Measurements from ENCODE around the gene MMP7.

MMP7 gene

GRCh38 chr11:102546923-102547471, 16.4 kb upstream of the MMP7 start:
- Histone ChIP-seq H4K20me1 (ENCODE audit: control insufficient read depth, insufficient read depth, low read depth, low read length) (no peaks in the 10 kb centered on the region), H3F3A (ENCODE audit: control insufficient read depth, insufficient read depth) (0 out of 2 replicates have a peak, but pooled peaks cover 3% of the 10 kb centered on the region), H3K4me1 (ENCODE audit: control insufficient read depth, low read length) (peaks cover 63% of the 10 kb centered on the region), H3K27me3 (ENCODE audit: control insufficient read depth, low read length) (no peaks in the 10 kb centered on the region), H3K27ac (ENCODE audit: low read depth, low read length) (peak overlapping the region; percentile 60), H3K9me2 (replicated peaks; ENCODE audit: control insufficient read depth, low read length) (no peaks in the 10 kb centered on the region), H3K9me3 (ENCODE audit: control insufficient read depth, insufficient read depth, low read length) (0 out of 2 replicates have a peak, but pooled peaks cover 3% of the 10 kb centered on the region), H3K4me2 (ENCODE audit: low read length) (peak overlapping the region; percentile 57), H3K79me2 (ENCODE audit: control insufficient read depth, low read length) (no peaks in the 10 kb centered on the region), H3K36me3 (ENCODE audit: control insufficient read depth, low read length) (no peaks in the 10 kb centered on the region), H3K4me3 (ENCODE audit: low read length) (peak overlapping the region; percentile 4; the same call in 1 of the 2 replicates)
- no peak for TF ChIP-seq CTCF (IDR thresholded peaks at IDR 0.05; ENCODE audit: low read depth, low read length, poor library complexity, severe bottlenecking)
- TF ChIP-seq EZH2phosphoT487 (IDR thresholded peaks at IDR 0.05; ENCODE audit: borderline replicate concordance, low read length) = no peak

- H3K9me2 ChIP-seq (replicated peaks; ENCODE audit: control insufficient read depth, low read length) = no peaks in the 10 kb centered on the region
- no peaks in the 10 kb centered on the region for H3K36me3 ChIP-seq (ENCODE audit: control insufficient read depth, low read length)
- no peaks in the 10 kb centered on the region for H3K79me2 ChIP-seq (ENCODE audit: control insufficient read depth, low read length)
- H3F3A ChIP-seq (ENCODE audit: control insufficient read depth, insufficient read depth) = 0 out of 2 replicates have a peak, but pooled peaks cover 3% of the 10 kb centered on the region
- H3K27me3 ChIP-seq (ENCODE audit: control insufficient read depth, low read length) = no peaks in the 10 kb centered on the region
- H3K4me1 ChIP-seq (ENCODE audit: control insufficient read depth, low read length) = peaks cover 57% of the 10 kb centered on the region
- H3K4me2 ChIP-seq (ENCODE audit: low read length) = peak overlapping the region; percentile 57
- peak overlapping the region; percentile 38 for H3K4me3 ChIP-seq (ENCODE audit: low read length)
- H3K27ac ChIP-seq (ENCODE audit: low read depth, low read length) = peak overlapping the region; percentile 60
- TF ChIP-seq EZH2phosphoT487 (IDR thresholded peaks at IDR 0.05; ENCODE audit: borderline replicate concordance, low read length) (no peak), CTCF (IDR thresholded peaks at IDR 0.05; ENCODE audit: low read depth, low read length, poor library complexity, severe bottlenecking) (no peak)
- H4K20me1 ChIP-seq (ENCODE audit: control insufficient read depth, insufficient read depth, low read depth, low read length) = no peaks in the 10 kb centered on the region
- H3K9me3 ChIP-seq (ENCODE audit: control insufficient read depth, insufficient read depth, low read length) = 0 out of 2 replicates have a peak, but pooled peaks cover 3% of the 10 kb centered on the region
These were observed 15.9 kb upstream of the MMP7 start for GRCh38 chr11:102546427-102546826.

- Histone ChIP-seq H4K20me1 (ENCODE audit: control insufficient read depth, insufficient read depth, low read depth, low read length) (no peaks in the 10 kb centered on the region), H3K4me2 (ENCODE audit: low read length) (peak overlapping the region; percentile 57), H3K27ac (ENCODE audit: low read depth, low read length) (peak overlapping the region; percentile 60), H3K79me2 (ENCODE audit: control insufficient read depth, low read length) (no peaks in the 10 kb centered on the region), H3K27me3 (ENCODE audit: control insufficient read depth, low read length) (no peaks in the 10 kb centered on the region), H3K36me3 (ENCODE audit: control insufficient read depth, low read length) (no peaks in the 10 kb centered on the region), H3F3A (ENCODE audit: control insufficient read depth, insufficient read depth) (0 out of 2 replicates have a peak, but pooled peaks cover 3% of the 10 kb centered on the region), H3K9me3 (ENCODE audit: control insufficient read depth, insufficient read depth, low read length) (0 out of 2 replicates have a peak, but pooled peaks cover 3% of the 10 kb centered on the region), H3K4me3 (ENCODE audit: low read length) (peak overlapping the region; percentile 38), H3K4me1 (ENCODE audit: control insufficient read depth, low read length) (peaks cover 50% of the 10 kb centered on the region), H3K9me2 (replicated peaks; ENCODE audit: control insufficient read depth, low read length) (no peaks in the 10 kb centered on the region)
- TF ChIP-seq EZH2phosphoT487 (IDR thresholded peaks at IDR 0.05; ENCODE audit: borderline replicate concordance, low read length) = no peak
- no peak for TF ChIP-seq CTCF (IDR thresholded peaks at IDR 0.05; ENCODE audit: low read depth, low read length, poor library complexity, severe bottlenecking)
These were observed 15.2 kb upstream of the MMP7 start for GRCh38 chr11:102545701-102546100.

All from DOHH2 (cell line).